Measurements from ENCODE around the gene MDFIC2.

MDFIC2 gene

GRCh38 chr3:70179111-70179510, 133.3 kb downstream of the MDFIC2 start:
- Mint-ChIP-seq H3K4me1 (peaks cover 9% of the 10 kb centered on the region), H3K4me3 (no peak overlapping the region), H3K27ac (no peak overlapping the region), H3K27me3 (ENCODE audit: low read depth, poor library complexity) (peaks cover 3% of the 10 kb centered on the region), H3K36me3 (ENCODE audit: low read depth) (no peaks in the 10 kb centered on the region), H3K9me3 (no peaks in the 10 kb centered on the region)
- DNase-seq = no peak
- no peak for TF ChIP-seq CTCF (IDR thresholded peaks at IDR 0.05)

- DNase-seq = no peak
- Mint-ChIP-seq H3K4me1 (peaks cover 9% of the 10 kb centered on the region), H3K27me3 (ENCODE audit: low read depth, poor library complexity) (peaks cover 3% of the 10 kb centered on the region), H3K4me3 (no peak overlapping the region), H3K36me3 (ENCODE audit: low read depth) (no peaks in the 10 kb centered on the region), H3K27ac (no peak overlapping the region), H3K9me3 (no peaks in the 10 kb centered on the region)
- no peak for TF ChIP-seq CTCF (IDR thresholded peaks at IDR 0.05)
These were observed 134.4 kb downstream of the MDFIC2 start for GRCh38 chr3:70177881-70178645.

- Mint-ChIP-seq H3K27ac (no peak overlapping the region), H3K27me3 (ENCODE audit: low read depth, poor library complexity) (peaks cover 3% of the 10 kb centered on the region), H3K4me3 (no peak overlapping the region), H3K36me3 (ENCODE audit: low read depth) (no peaks in the 10 kb centered on the region), H3K9me3 (no peaks in the 10 kb centered on the region), H3K4me1 (no peaks in the 10 kb centered on the region)
- no peak for TF ChIP-seq CTCF (IDR thresholded peaks at IDR 0.05)
- no peak for DNase-seq
These were observed 136.2 kb downstream of the MDFIC2 start for GRCh38 chr3:70176224-70176623.

GRCh38 chr3:70156808-70157207, 155.6 kb downstream of the MDFIC2 start:
- no peak overlapping the region for H3K27ac Mint-ChIP-seq
- no peaks in the 10 kb centered on the region for H3K36me3 Mint-ChIP-seq (ENCODE audit: low read depth)
- TF ChIP-seq CTCF (IDR thresholded peaks at IDR 0.05) = no peak
- no peak for DNase-seq
- no peak overlapping the region for H3K4me3 Mint-ChIP-seq
- no peaks in the 10 kb centered on the region for H3K4me1 Mint-ChIP-seq
- no peaks in the 10 kb centered on the region for H3K9me3 Mint-ChIP-seq
- peaks cover 5% of the 10 kb centered on the region for H3K27me3 Mint-ChIP-seq (ENCODE audit: low read depth, poor library complexity)

- no peak for DNase-seq
- no peak overlapping the region for H3K27ac Mint-ChIP-seq
- TF ChIP-seq CTCF (IDR thresholded peaks at IDR 0.05) = no peak
- H3K9me3 Mint-ChIP-seq = peaks cover under 1% of the 10 kb centered on the region
- H3K4me1 Mint-ChIP-seq = no peaks in the 10 kb centered on the region
- no peak overlapping the region for H3K4me3 Mint-ChIP-seq
- H3K27me3 Mint-ChIP-seq (ENCODE audit: low read depth, poor library complexity) = peaks cover 3% of the 10 kb centered on the region
- H3K36me3 Mint-ChIP-seq (ENCODE audit: low read depth) = no peaks in the 10 kb centered on the region
These were observed 161.8 kb downstream of the MDFIC2 start for GRCh38 chr3:70150599-70150998.

Measured in nephron progenitor cell (in vitro differentiated cells).